Subcutaneous abdominal adipose tissue (tissue), 5 donors: ENCODE data around the gene ADAM33.

ENCODE experiments used
- H3K27ac ChIP-seq: one replicate; pipeline ENCODE4 v1.7.0; 2013; ENCODE audit warnings: low read depth, mild to moderate bottlenecking, inconsistent platforms, low read length, moderate library complexity
- H3K27me3 ChIP-seq, 5 donors: one replicate each; pipeline ENCODE4 v1.7.0; 2013; ENCODE audit warnings: low read length in 5 of 5, inconsistent platforms in 1 of 5; ENCODE audit not compliant: control insufficient read depth in 5 of 5, insufficient read depth in 4 of 5
- H3K36me3 ChIP-seq, 5 donors: one replicate each; pipeline ENCODE4 v1.7.0; 2013; ENCODE audit warnings: low read length in 5 of 5; ENCODE audit not compliant: control insufficient read depth in 5 of 5, insufficient read depth in 5 of 5
- H3K4me1 ChIP-seq, 5 donors: one replicate each; pipeline ENCODE4 v1.7.0; 2013; ENCODE audit warnings: low read length in 5 of 5, mild to moderate bottlenecking in 3 of 5, moderate library complexity in 1 of 5; ENCODE audit not compliant: control insufficient read depth in 5 of 5, insufficient read depth in 5 of 5
- H3K4me3 ChIP-seq, 5 donors: one replicate each; pipeline ENCODE4 v1.7.0; 2013; ENCODE audit warnings: low read length in 5 of 5, low read depth in 1 of 5
- H3K9ac ChIP-seq, 5 donors: one replicate each; pipeline ENCODE4 v1.7.0; 2013; ENCODE audit warnings: low read length in 5 of 5, mild to moderate bottlenecking in 4 of 5, moderate library complexity in 3 of 5
- H3K9me3 ChIP-seq, 5 donors: one replicate each; pipeline ENCODE4 v1.7.0; 2013; ENCODE audit warnings: low read length in 5 of 5; ENCODE audit not compliant: control insufficient read depth in 5 of 5
- donor health status: healthy.
- donor health status: healthy.
- donor health status: healthy.
- donor health status: healthy.
- donor health status: healthy.

ADAM33 gene

GRCh38 chr20:3632311-3633004, 49.4 kb downstream of the ADAM33 start:
- H3K36me3 ChIP-seq, result peaks cover 11 to 45% (median 26%) of the 10 kb centered on the region in 5 donors
- H3K27me3 ChIP-seq, result no peaks in the 10 kb centered on the region
- no peak overlapping the region for H3K9ac ChIP-seq
- peaks cover 0 to 4% (median 0%) of the 10 kb centered on the region in 5 donors for H3K4me1 ChIP-seq
- no peak overlapping the region for H3K4me3 ChIP-seq
- no peaks in the 10 kb centered on the region for H3K9me3 ChIP-seq
- no peak overlapping the region for H3K27ac ChIP-seq

GRCh38 chr20:3631534-3631933, 50.3 kb downstream of the ADAM33 start:
- no peak overlapping the region for H3K4me3 ChIP-seq
- no peak overlapping the region for H3K27ac ChIP-seq
- peaks cover 0 to 4% (median 0%) of the 10 kb centered on the region in 5 donors for H3K4me1 ChIP-seq
- no peaks in the 10 kb centered on the region for H3K9me3 ChIP-seq
- H3K27me3 ChIP-seq, result no peaks in the 10 kb centered on the region
- no peak overlapping the region for H3K9ac ChIP-seq
- peaks cover 10 to 49% (median 27%) of the 10 kb centered on the region in 5 donors for H3K36me3 ChIP-seq

GRCh38 chr20:3630429-3630828, 51.4 kb downstream of the ADAM33 start:
- H3K27me3 ChIP-seq, result no peaks in the 10 kb centered on the region
- H3K4me3 ChIP-seq, result no peak overlapping the region
- peaks cover 7 to 52% (median 27%) of the 10 kb centered on the region in 5 donors for H3K36me3 ChIP-seq
- no peak overlapping the region for H3K27ac ChIP-seq
- peaks cover 0 to 4% (median 0%) of the 10 kb centered on the region in 5 donors for H3K4me1 ChIP-seq
- H3K9ac ChIP-seq, result no peak overlapping the region
- no peaks in the 10 kb centered on the region for H3K9me3 ChIP-seq

- Histone ChIP-seq H3K36me3 (peaks cover 11 to 55% (median 31%) of the 10 kb centered on the region in 5 donors), H3K9me3 (no peaks in the 10 kb centered on the region), H3K4me3 (no peak overlapping the region), H3K27ac (no peak overlapping the region), H3K4me1 (peaks cover 0 to 4% (median 0%) of the 10 kb centered on the region in 5 donors), H3K9ac (no peak overlapping the region), H3K27me3 (no peaks in the 10 kb centered on the region)
Observed at GRCh38 chr20:3629893-3630292, 51.9 kb downstream of the ADAM33 start.

- peaks cover 15 to 55% (median 25%) of the 10 kb centered on the region in 5 donors for H3K36me3 ChIP-seq
- no peaks in the 10 kb centered on the region for H3K27me3 ChIP-seq
- H3K9ac ChIP-seq, result no peak overlapping the region
- no peak overlapping the region for H3K27ac ChIP-seq
- peaks cover 0 to 4% (median 0%) of the 10 kb centered on the region in 5 donors for H3K4me1 ChIP-seq
- H3K4me3 ChIP-seq, result no peak overlapping the region
- H3K9me3 ChIP-seq, result no peaks in the 10 kb centered on the region
Observed at GRCh38 chr20:3628502-3629314, 53.1 kb downstream of the ADAM33 start.

GRCh38 chr20:3627476-3627875, 54.3 kb downstream of the ADAM33 start:
- Histone ChIP-seq H3K4me3 (no peak overlapping the region), H3K9me3 (no peaks in the 10 kb centered on the region), H3K27me3 (no peaks in the 10 kb centered on the region), H3K9ac (no peak overlapping the region), H3K27ac (no peak overlapping the region), H3K4me1 (peaks cover 0 to 4% (median 0%) of the 10 kb centered on the region in 5 donors), H3K36me3 (peaks cover 17 to 48% (median 25%) of the 10 kb centered on the region in 5 donors)

- Histone ChIP-seq H3K9me3 (no peaks in the 10 kb centered on the region), H3K4me1 (no peaks in the 10 kb centered on the region), H3K4me3 (no peak overlapping the region), H3K9ac (no peak overlapping the region), H3K36me3 (peaks cover 8 to 37% (median 16%) of the 10 kb centered on the region in 5 donors), H3K27me3 (no peaks in the 10 kb centered on the region), H3K27ac (no peak overlapping the region)
Observed at GRCh38 chr20:3622406-3622805, 59.4 kb downstream of the ADAM33 start.

GRCh38 chr20:3621111-3621510, 60.7 kb downstream of the ADAM33 start:
- Histone ChIP-seq H3K9ac (no peak overlapping the region), H3K4me1 (no peaks in the 10 kb centered on the region), H3K9me3 (no peaks in the 10 kb centered on the region), H3K4me3 (no peak overlapping the region), H3K27me3 (no peaks in the 10 kb centered on the region), H3K27ac (no peak overlapping the region), H3K36me3 (peaks cover 12 to 39% (median 14%) of the 10 kb centered on the region in 5 donors)
